SU-DHL-6 (cell line): ENCODE data around the gene UBC.

ENCODE experiments used
- H2AFZ ChIP-seq: fragments of 200-600 bp; sonication (generic); 2 replicates; pipeline ENCODE4 v1.6.1; 2014; ENCODE audit warnings: low read depth, mild to moderate bottlenecking, moderate library complexity, mixed read lengths, antibody characterized with exemption, low read length; ENCODE audit not compliant: severe bottlenecking
- H3F3A ChIP-seq: fragments of 200-600 bp; shearing (Covaris generic); 2 replicates; pipeline ENCODE4 v1.6.0; 2016; ENCODE audit warnings: antibody characterized with exemption, mild to moderate bottlenecking; ENCODE audit not compliant: insufficient read depth
- H3K27ac ChIP-seq: fragments of 200-600 bp; sonication (generic); 2 replicates; pipeline ENCODE4 v1.5.1; 2016; ENCODE audit warnings: low read depth, mild to moderate bottlenecking, low read length, moderate library complexity, mixed read lengths
- H3K27me3 ChIP-seq: fragments of 200-600 bp; sonication (generic), shearing (Covaris generic); 2 replicates; pipeline ENCODE4 v1.6.0; 2014; ENCODE audit warnings: mild to moderate bottlenecking, low read length
- H3K36me3 ChIP-seq: fragments of 200-600 bp; sonication (generic); 2 replicates; pipeline ENCODE4 v1.6.1; 2014; ENCODE audit warnings: mild to moderate bottlenecking, low read length, mixed read lengths
- H3K4me2 ChIP-seq: fragments of 300-600, 200-600 bp; shearing (Covaris generic), sonication (generic); 2 replicates; pipeline ENCODE4 v1.6.0; 2014; ENCODE audit warnings: low read length, low read depth, mild to moderate bottlenecking; ENCODE audit not compliant: poor library complexity, severe bottlenecking
- H3K4me3 ChIP-seq: fragments of 200-600 bp; sonication (generic); 2 replicates; pipeline ENCODE4 v1.5.1; 2014; ENCODE audit warnings: antibody characterized with exemption, low read length, mild to moderate bottlenecking, mixed read lengths; ENCODE audit not compliant: insufficient read depth, poor library complexity, severe bottlenecking
- H3K79me2 ChIP-seq: fragments of 200-600 bp; sonication (generic); 2 replicates; pipeline ENCODE4 v1.6.1; 2014; ENCODE audit warnings: mild to moderate bottlenecking, low read length, moderate library complexity; ENCODE audit not compliant: insufficient read depth
- H3K9ac ChIP-seq: fragments of 200-600 bp; sonication (generic); 2 replicates; pipeline ENCODE4 v1.7.0; 2014; ENCODE audit warnings: mild to moderate bottlenecking, low read length
- H3K9me2 ChIP-seq: fragments of 200-600 bp; sonication (generic); replicated peaks from 2 replicates; pipeline ENCODE4 v1.6.1; 2014; ENCODE audit warnings: low read length; ENCODE audit not compliant: insufficient read depth
- H3K9me3 ChIP-seq: fragments of 200-600 bp; sonication (generic); 2 replicates; pipeline ENCODE4 v1.6.1; 2014; ENCODE audit warnings: low read length, mixed read lengths; ENCODE audit not compliant: insufficient read depth
- H4K20me1 ChIP-seq: fragments of 200-600 bp; sonication (generic); 2 replicates; pipeline ENCODE4 v1.6.1; 2014; ENCODE audit warnings: low read depth, mild to moderate bottlenecking, antibody characterized with exemption, low read length, moderate library complexity, mixed read lengths
- EZH2phosphoT487 ChIP-seq: fragments of 200-600 bp; sonication (generic), shearing (Covaris generic); conservative IDR thresholded peaks from 2 replicates; pipeline ENCODE4 v1.6.1; 2018; ENCODE audit warnings: mild to moderate bottlenecking, antibody characterized with exemption, low read length, moderate library complexity, mixed read lengths
- TF ChIP-seq, protein P1 (sequence below): fragments of 200-600 bp; sonication (generic); IDR thresholded peaks from one replicate; pipeline ENCODE4 v1.5.1; 2017; ENCODE audit warnings: antibody characterized with exemption, mild to moderate bottlenecking, low read length, moderate library complexity; ENCODE audit not compliant: insufficient read depth, poor library complexity, severe bottlenecking

UBC gene

DNA sequence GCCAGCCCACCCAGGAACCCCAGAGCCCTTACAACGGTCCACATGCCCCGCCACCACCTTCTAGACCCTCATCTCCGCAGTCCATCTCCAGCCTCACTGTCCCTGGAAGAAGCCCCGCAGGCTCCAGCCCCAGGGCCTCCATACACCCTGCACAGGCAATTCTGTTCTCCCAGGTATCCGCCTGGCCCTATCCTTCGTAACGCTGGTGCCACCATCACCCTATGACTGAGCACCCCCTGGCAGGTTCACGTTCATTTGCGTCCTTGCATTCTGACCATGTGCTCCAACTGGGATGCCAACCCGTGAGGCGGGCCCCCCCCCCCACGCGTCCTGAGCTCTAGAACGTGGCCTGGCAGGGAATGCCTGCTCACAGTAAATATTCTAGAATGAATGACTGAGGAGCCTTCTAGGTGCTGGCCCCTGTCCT is 50.1 kb downstream of the UBC start:
- Histone ChIP-seq H3K4me2 (peak overlapping the region; percentile 68), H3K4me3 (peak overlapping the region; percentile 38), H3K9me2 (no peaks in the 10 kb centered on the region), H3K27me3 (no peaks in the 10 kb centered on the region), H3K27ac (peak overlapping the region; percentile 45), H3K79me2 (no peaks in the 10 kb centered on the region; the same call in 1 of the 2 replicates), H3K9ac (peak overlapping the region; percentile 91), H4K20me1 (no peaks in the 10 kb centered on the region), H3K9me3 (no peaks in the 10 kb centered on the region), H3K36me3 (no peaks in the 10 kb centered on the region), H2AFZ (peak overlapping the region; percentile 84), H3F3A (peaks cover 6% of the 10 kb centered on the region; the same call in 1 of the 2 replicates)
- TF ChIP-seq EZH2phosphoT487, result no peak
- TF ChIP-seq, protein P1, sequence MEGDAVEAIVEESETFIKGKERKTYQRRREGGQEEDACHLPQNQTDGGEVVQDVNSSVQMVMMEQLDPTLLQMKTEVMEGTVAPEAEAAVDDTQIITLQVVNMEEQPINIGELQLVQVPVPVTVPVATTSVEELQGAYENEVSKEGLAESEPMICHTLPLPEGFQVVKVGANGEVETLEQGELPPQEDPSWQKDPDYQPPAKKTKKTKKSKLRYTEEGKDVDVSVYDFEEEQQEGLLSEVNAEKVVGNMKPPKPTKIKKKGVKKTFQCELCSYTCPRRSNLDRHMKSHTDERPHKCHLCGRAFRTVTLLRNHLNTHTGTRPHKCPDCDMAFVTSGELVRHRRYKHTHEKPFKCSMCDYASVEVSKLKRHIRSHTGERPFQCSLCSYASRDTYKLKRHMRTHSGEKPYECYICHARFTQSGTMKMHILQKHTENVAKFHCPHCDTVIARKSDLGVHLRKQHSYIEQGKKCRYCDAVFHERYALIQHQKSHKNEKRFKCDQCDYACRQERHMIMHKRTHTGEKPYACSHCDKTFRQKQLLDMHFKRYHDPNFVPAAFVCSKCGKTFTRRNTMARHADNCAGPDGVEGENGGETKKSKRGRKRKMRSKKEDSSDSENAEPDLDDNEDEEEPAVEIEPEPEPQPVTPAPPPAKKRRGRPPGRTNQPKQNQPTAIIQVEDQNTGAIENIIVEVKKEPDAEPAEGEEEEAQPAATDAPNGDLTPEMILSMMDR, result no peak

DNA sequence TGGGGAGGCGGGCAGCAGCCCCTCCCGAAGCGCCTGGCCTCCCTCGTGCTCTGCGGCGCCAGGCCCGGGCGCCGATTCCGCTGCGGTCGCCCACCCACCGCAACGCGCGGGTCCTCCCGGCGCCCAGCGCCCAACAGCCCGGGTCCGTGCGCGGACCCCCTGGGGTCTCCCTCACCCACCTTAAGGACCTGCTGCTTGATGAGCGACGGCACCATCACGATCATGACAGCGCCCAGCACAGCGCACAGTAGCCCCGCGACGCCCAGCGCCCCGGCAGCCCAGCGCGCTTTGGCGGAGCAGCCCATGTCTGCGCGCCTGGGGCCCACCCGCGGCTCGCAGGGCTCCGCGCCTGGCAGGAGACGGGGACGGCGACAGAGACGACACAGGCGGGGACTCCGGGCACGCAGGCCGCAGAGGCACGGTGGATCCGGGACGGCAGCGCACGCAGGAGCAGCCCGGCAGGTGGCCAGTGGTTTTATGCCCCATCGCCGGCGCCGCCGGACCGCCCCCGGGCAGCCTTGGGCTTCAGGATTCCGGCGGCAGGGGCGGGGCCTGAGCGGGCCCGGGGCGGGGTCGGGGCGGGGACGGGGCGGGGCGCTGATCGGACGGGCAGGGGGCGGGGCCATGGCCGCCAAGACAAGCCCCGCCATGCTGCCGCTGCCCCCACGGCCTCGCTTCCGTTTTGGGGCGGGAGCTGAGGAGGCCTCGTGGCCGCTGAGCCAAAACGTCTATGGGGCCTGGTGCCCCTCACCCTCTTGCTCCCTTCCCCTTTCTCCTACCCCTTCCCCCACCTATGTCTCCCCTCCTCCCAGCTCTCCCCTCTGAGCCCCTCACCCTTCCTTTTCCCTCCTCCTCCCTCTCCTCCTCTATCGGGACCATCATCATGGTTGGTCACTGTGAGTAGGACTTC is 50.8 kb downstream of the UBC start, which contains the start of gene SCARB1:
Gene SCARB1, minus strand, starts transcription at position 449 of the 910 bp plus-strand sequence. Its CDS starts 144 bp downstream, at position 305.
- H3K27me3 ChIP-seq, result no peaks in the 10 kb centered on the region
- H4K20me1 ChIP-seq, result no peaks in the 10 kb centered on the region
- peak within 1 kb of the TSS; percentile 91 for H3K9ac ChIP-seq
- H3K27ac ChIP-seq, result peak within 1 kb of the TSS; percentile 56
- H3K9me3 ChIP-seq, result no peaks in the 10 kb centered on the region
- no peaks in the 10 kb centered on the region for H3K36me3 ChIP-seq
- peak within 1 kb of the TSS; percentile 84 for H2AFZ ChIP-seq
- peak within 1 kb of the TSS; percentile 83 for H3K4me3 ChIP-seq
- H3F3A ChIP-seq, result peaks cover 6% of the 10 kb centered on the region; the same call in 1 of the 2 replicates
- peak within 1 kb of the TSS; percentile 68 for H3K4me2 ChIP-seq
- TF ChIP-seq, protein P1, result no peak
- TF ChIP-seq EZH2phosphoT487, result no peak
- no peaks in the 10 kb centered on the region for H3K9me2 ChIP-seq
- no peaks in the 10 kb centered on the region; the same call in 1 of the 2 replicates for H3K79me2 ChIP-seq

DNA sequence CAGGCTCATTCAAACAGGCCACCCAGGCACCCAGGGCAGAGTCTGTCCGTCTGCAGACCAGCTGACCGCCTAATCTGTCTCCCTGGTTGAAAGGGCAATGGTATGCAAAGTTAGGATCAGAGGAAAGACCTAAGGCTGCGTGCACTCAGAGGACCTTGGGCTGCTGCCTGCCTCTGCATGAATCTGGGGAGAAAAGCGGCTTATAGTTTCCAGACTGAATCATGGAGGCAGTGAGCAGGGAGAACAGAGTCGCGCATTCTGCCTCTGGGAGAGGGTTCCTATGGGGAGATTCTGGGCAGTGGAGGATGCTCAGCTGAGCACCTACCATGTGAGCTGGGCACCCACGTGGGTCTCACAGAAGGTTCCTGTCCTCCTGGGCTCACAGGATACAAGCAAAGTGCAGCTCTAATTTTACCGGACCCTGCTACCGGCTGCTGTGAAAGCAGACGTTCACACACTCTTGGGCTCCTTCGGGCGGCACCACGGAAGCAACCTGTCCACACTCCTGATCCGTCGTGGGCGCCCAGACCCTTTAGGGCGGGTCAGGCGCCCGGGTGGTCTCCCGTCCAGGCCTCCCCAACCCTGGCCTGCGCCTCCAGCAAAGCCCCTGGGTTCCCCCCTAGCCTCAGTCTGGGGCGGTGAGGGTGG is 51.6 kb downstream of the UBC start:
- peak overlapping the region; percentile 56 for H3K27ac ChIP-seq
- H3K4me3 ChIP-seq, result peak overlapping the region; percentile 83
- no peaks in the 10 kb centered on the region for H3K36me3 ChIP-seq
- peak overlapping the region; percentile 91 for H3K9ac ChIP-seq
- H3K79me2 ChIP-seq, result peaks cover 2% of the 10 kb centered on the region; the same call in 1 of the 2 replicates
- H3K4me2 ChIP-seq, result peak overlapping the region; percentile 48
- H3K9me2 ChIP-seq, result no peaks in the 10 kb centered on the region
- H3K9me3 ChIP-seq, result no peaks in the 10 kb centered on the region
- TF ChIP-seq EZH2phosphoT487, result no peak
- TF ChIP-seq, protein P1, result no peak
- peak overlapping the region; percentile 72 for H2AFZ ChIP-seq
- H4K20me1 ChIP-seq, result no peaks in the 10 kb centered on the region
- H3K27me3 ChIP-seq, result no peaks in the 10 kb centered on the region
- peaks cover 6% of the 10 kb centered on the region; the same call in 1 of the 2 replicates for H3F3A ChIP-seq
